CD4-positive, alpha-beta T cell treated with Interleukin-4 for 4 hours (primary cell): ENCODE measurements around the gene THTPA.
"Not testable (repeated sequence)": the region's sequence is repeated elsewhere in the genome, so short reads cannot be mapped to it uniquely, and the experiment has no call there.

ENCODE experiments used
- DNase-seq: peaks from one replicate; pipeline ENCODE4 v3.0.0-alpha.2; 2020

Gene THTPA

DNA sequence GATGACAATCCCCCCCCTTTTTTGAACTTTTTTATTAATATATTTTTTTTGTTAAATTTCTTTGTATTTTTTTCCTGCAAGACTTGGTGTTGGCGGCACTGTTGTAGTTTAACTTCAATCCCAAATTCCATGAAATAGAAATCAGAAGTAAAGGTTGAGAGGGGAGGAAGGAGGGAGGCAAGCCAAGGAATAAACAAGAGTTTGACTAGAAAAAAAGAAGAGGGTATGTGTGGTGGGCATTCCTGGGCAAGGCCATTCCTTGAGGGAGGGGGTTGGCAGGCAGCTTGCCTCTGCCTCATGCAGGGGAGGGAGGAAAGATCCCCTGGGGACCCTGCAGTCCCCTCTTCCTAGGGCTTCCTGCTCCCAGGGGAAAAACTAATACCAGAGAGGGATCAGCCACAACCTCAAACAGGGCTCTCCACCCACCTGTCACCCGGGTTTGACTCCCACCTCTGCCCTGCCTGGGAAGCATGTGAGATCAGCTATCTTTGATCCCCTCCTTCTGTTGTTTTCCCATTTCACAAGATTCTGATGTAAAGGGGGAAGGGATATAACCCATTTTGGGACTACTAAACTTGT, 12.0 kb downstream of the THTPA start:
- no peak for DNase-seq

DNA sequence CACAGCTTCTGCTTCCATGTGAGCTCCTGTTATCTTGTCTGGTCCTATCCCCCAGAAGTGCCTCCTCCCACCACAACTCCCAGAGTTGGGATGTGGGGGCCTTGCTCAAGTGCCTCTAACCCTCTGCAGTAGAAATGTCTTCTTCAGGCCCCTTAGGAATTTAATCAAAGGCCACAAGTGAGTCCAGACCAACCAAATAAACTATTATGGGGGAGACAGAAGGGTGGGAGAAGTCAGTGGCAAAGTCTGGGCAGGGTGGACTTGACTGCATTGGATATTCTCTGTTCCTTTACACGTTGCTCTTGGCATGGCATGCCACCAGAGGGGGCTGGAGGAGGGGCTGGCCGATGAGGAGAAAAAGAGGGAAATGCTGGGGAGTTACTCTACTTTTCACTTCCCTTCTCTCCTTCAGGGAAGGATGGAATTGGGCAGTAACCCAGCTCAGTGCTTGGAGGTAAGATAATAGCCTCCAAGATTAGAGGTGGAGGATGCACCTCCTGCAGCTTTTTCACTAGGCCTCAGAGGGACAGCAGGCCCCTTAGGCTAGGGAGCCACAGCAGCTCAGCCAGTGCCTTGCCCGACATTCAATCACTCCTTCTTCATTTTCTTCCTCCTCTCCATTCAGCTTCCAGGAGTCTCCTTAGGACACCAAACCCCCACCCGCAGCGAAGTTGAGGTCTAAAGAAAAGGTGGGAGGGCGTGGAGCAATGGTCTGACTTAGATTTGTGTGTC, 12.7 kb downstream of the THTPA start:
- no peak for DNase-seq

DNA sequence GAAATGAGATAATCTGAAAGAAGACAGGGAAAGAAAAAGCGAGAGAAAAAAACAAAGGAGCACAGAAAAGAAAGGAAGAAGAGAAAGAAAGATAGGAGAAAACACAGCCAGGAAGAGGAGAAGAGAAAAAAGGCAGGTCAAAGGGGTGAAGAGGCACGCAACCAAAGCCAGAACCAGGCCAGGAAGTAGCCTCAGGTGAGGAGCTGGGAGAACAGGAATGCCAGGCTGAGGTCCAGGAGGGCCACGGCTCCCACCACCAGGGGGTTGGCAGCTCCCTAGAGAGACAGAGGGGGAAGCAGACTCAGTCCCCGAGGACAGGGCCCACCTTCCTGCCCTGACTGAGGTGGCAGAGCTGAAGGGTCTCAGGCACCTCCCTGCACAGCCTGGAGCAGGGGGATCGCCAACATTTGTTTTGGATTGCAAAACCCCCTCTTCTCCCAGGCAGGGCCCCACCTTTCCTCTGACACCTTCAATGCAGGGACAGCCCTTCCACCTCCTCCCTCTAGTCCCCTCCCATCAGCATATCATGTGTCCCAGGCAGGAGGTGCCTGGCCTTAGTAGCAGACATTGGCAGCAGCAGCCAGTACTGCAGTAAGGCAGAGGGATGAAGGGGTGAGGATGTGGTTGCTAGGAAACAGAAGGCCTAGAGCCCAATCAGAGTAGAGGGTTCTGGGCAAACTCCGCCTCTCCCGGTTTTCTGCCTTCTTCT, 13.5 kb downstream of the THTPA start:
- no peak for DNase-seq

DNA sequence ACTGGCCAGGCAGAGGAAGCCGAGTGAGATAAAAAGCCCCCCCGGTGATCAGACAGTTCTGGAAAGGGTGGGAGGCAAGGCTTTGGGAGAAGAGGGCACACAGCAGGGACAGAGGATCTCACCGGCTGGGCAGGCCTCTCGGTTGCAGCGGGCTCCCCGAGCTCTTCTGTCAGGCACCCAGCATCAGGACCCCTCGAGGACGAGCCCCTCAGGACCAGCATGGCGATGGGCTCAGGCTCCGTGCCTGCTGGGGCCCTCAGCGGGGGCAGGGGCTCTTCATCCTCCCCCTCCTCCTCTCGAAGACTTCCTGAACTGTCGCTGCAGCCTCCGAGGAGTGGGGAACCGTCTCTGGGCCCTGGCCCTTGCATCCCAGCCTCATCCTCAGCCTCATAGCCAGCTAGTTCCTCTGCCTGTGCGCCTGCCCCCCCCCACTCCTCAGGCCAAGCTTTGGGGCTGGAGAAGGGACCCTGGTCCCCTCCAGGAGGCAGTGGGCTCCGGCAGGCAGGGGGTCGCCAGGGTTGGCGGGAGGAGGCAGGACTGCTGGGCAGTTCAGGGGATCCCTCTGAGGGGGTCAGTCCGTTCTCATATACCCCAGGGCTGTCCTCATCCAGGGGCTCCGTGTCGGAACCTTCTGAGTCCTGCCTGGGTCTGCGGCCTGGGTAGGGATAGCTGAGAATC, 14.9 kb downstream of the THTPA start:
- DNase-seq = no peak

DNA sequence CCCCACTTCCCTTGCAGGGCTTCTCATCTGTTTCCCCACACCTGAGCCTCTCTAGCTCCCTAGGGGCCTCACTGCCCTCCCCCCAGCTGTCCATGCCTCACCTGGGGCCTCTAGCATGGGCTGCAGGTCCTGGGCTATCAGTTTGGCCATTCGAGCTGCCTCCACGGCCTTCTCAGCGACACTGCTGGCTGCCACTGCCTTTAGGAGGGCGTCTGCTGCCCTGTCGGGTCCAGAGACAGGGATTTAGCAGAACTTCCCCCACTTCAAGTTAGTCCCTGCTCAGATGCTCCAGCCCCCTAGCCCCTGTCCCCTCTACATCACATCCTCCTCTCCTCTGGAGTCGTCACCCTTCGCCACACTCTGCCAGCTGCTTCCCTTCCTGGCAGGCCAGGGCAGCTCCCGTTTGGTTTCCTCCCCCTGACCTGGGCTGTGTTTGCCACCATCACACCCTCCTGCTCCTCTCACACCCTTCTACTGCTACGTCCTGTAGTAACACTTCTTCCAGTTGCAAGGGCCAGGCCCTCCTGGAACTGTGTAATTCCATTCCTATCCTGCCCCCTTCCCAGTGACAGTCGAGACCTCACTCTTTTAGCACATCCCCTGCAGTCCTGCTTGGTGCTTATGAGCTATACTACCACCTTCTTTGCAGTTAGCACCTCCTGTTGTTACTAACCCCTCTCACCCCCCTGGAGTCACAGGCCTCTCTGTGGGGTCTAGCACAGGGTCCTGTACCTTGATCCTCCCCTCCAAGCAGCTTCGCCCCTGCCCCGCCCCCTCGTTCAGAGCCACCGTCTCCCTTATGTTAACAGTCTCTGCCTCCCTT, 15.8 kb downstream of the THTPA start:
- DNase-seq = no peak

DNA sequence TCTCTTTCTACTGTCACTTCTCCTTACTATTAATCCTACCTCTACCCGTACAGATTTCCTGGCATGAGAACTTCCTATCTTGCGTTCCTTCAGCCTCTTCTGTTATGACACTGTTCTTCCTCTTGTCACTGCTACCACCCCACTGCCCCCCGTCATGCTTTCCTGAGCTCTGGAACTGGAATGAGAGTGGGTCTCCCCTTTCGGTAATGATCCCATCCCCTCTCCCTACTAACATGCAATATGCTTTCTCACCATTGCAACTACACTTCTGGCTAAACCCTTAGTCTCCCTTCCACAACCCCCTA, 16.4 kb downstream of the THTPA start:
- no peak for DNase-seq

DNA sequence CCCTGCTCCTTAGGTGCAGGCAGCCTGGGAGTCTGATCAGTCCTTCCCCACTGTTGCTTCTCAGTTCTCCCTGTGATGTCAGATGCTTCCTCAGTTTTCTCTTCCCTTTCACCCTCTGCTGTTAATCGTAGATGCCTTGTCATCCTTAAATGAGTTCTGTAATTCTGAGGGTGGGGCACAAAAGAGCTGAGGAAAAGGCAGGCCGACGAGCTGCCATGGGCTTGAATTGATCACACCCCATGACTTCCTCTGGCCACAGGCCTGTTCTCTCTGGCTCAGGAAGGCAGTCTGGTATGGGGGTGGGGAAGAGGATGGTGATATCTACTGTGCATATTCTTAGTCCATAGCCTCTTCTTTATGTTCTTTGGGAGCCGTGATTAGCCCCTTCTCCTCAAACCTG, 16.8 kb downstream of the THTPA start:
- DNase-seq = no peak

DNA sequence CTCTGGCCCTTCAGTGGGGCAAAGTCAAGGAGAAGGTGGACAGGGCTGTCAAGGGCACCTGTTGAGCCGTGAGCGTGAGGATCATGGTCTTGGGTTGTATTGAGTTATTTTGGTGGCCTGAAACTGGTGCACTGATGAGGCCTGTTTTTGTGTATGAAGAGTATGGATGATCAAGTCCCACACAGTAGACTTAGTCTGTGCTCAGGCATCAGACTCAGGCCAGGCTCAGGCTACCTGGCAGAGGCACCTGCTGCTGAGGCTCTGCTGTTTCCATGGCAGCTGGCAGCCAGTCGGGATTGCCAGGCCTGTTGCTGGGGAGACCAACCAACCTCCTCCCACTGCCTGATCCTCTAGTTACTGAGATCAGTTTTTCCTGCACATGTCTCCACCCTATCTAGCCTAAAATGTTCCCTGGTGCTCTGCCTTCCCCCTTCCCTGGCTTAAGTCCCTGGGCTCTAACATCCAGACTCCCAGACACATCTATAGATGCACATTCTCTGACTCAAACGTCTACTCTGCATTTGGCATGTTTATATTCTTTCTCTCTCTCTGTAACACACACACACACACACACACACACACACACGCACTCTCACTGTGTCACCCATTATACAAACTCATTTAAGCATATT, 17.4 kb downstream of the THTPA start:
- DNase-seq = no peak

DNA sequence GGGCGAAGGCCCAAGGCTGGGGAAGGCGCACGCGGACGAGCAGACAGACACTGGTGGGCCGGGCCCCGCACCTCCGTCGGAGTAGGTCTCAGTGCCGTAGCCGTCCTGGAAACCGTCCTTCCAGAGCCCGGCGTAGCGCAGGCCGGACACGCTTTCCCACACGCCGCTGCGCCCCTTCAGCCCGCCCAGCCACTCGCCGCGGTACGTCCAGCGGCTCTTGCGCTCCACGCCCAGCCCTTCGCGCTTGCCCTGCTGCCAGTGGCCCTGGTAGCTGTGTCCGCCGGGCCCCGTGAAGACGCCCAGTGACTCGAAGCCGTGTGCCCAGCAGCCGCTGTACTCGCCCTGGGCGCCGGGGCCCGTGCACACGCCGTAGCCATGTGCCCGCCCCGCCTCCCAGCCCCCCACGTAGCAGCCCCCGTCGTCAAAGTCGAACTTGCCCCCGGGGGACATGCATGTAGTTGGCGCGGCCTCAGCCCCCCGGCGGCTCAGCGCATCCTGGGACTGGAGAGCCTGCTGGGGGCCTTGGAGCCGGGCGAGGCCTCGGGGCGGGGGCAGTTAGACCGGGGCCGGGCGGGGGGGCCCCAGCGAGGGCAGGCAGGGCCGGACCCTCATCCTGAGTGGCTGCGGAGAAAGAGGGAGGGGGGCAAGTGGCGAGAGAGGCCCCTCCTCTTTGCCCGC, 21.1 kb downstream of the THTPA start:
- DNase-seq = no peak

DNA sequence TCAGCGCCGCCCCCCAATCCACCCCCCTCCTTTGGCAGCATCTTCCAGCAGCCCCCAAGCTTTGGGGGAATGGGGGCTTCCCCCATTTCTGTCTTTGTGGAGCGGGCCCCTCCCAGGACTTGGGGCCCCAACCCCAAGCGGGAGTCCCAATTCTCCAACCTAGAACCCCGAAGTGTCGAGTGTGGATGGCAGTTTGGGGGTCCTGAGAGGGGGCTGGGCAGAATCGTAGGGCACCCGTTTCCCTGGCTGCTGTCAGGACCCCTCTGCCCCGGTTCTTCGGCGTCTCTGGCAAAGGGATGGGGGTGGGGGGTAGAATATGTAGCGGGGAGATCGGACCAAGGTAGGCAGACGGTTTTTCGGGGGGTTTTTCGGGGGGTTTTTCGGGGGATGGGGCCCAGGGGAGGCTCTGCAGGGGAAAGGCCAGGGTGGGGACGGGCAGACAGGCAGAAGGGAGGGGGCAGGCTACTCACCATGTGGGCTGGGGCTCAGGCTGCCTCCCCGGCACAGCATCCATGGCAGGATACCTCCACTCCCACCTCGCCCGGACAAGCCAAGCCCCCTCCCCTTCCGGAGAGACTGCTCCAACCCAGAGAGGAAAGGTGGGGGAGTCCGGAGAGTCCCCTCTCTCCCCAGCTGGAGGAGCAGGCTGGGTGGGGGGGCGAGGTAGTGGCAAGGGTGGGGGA, 21.8 kb downstream of the THTPA start:
- DNase-seq = no peak

DNA sequence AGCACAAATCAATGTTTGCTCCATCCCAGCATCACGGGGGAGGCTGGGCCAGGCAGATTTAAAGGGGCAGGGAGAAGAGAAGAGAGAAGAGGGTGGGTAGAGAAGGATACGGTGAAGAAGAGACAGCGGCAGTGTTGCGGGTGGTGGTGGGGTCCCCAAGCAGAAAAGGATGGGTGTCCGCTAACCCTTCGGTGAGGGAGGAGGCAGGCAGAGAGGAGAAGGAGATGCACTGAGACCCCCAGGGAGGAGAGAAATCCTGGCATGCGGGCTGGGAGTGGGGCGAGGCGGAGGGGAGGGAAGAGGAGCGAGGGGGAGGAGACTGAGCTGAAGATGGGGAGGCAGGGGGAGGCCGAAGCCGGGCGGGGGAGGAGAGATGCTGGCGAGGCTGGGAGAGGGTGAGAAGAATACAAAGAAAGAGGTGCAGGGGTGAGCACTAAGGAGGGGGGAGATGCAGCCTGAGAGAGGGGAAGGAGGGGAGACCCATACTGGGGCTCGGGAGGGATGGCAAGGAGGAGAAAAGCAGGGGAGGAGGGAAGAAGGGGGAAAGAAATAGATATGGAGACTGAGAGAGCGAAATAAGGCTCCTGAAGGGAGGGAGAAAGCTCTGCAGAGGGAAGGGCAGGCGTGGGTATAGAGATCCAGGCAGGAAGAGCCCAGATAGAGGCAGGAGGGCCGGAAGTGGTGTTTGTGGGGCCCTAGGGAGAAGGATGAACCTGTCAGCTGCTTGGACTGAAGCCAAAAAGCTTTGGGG, 22.7 kb downstream of the THTPA start, which contains the start of gene JPH4:
Gene JPH4 (minus strand): TSS at position 231 of the 751 bp plus-strand sequence. CDS start 1,337 bp downstream, outside the sequence.
- DNase-seq = no peak

DNA sequence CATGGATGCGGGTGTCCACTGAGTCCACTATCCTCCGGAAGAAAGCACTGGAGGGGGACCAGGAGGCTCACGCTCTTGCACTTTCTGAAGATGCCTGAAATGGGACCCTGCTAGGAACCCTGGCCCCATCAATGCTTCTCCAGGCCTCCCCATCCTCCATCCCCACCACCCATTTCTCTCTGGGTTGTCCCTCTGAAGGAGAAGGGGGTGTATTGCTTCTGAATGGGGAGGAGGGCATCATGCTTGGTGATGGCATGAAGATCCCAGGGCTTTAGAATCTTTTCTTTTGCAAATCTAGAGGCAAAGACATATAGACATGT, 23.2 kb downstream of the THTPA start:
- DNase-seq = no peak

DNA sequence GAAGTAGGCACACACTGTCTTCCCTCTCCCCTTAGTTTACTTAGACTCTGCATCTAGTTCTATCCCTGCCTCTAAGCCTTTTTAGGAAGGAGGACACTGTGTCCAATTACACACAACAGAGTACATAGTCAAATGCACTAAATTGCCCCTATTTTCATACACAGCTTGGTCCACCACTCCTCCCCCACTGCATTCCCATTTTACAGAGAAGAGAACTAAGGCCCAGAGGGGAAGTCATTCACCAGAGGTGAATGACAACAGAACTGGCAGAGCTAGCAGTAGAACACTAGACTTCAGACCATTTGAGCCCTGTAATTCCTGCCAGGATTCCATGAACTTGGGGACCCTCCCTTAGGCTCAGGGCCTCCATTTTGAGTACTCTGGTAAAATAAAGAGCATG, 23.7 kb downstream of the THTPA start:
- no peak for DNase-seq

DNA sequence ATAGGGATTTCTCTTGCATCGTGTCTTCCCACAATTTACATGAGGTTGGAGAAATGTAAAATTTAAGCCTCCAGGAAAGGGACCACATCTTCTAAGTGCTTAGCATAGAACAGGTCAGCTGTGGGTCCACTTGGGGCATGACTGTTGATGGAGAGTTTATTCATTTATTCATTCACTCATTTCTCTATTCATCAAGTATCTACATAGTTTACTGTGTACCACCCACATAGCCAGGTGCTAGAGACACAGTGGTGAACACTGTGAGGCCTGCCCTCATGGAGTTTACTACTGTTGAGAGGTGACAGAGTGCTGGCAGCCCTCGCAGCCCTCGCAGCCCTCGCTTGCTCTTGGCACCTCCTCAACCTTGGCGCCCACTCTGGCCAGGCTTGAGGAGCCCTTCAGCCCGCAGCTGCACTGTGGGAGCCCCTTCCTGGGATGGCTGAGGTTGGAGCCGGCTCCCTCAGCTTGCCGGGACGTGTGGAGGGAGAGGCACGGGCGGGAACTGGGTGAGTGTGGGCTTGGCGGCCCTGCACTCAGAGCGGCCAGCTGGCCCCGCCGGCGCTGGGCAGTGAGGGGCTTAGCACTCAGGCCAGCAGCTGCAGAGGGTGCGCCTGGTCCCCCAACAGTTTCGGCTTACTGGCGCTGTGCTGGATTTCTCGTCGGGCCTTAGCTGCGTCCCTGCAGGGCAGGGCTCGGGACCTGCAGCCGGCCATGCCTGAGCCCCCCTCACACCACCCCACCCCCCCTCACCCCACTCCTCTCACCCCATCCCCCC, 24.3 kb downstream of the THTPA start:
- DNase-seq = no peak

DNA sequence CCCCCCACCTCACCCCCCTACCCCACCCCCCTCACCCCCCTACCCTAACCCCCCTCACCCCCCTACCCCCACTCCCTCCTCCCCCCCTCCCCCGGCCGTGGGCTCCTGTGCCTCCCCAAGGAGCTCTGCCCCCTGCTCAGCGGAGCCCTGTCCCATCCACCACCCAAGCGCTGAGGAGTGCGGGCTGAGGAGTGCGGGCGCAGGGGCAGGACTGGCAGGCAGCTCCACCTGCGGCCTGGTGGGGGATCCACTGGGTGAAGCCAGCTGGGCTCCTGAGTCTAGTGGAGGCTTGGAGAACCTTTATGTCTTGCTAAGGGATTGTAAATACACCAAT, 24.8 kb downstream of the THTPA start:
- no peak for DNase-seq

DNA sequence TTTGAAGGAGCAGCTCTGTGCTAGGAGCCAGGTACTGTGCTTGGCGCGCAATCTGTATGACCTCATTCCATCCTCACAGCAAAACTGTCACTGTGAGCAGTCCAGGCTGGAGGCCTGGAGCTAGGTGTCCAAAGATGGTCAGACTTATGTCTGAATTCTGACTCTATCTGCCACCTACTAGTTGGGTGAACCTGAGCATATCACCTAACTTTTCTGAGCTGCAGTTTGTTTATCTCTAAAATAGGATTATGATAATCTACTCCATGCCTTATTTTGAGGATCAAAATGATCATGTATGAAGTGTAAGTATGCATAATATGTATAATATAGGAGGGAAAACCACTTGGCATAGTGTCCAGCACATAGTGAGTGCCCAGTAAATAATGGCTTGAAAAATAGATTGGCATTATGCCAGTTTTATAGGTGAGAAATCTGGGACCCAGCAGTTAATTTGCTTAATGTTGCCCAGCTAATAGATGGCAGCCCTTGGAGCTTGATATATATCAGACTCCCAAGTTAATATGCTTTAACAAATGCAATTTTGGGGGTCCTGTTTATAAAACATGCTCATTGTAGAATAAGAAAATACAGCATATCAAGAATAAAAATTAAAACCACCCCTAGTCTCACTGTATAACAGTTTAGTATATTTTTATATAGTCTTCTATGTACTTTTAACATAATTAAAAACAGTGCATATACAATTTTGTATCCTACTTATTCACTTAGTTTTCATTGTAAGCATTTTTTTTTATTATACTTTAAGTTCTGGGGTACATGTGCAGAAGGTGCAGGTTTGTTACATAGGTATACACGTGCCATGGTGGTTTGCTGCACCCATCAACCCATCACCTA, 27.1 kb downstream of the THTPA start:
- no peak for DNase-seq

DNA sequence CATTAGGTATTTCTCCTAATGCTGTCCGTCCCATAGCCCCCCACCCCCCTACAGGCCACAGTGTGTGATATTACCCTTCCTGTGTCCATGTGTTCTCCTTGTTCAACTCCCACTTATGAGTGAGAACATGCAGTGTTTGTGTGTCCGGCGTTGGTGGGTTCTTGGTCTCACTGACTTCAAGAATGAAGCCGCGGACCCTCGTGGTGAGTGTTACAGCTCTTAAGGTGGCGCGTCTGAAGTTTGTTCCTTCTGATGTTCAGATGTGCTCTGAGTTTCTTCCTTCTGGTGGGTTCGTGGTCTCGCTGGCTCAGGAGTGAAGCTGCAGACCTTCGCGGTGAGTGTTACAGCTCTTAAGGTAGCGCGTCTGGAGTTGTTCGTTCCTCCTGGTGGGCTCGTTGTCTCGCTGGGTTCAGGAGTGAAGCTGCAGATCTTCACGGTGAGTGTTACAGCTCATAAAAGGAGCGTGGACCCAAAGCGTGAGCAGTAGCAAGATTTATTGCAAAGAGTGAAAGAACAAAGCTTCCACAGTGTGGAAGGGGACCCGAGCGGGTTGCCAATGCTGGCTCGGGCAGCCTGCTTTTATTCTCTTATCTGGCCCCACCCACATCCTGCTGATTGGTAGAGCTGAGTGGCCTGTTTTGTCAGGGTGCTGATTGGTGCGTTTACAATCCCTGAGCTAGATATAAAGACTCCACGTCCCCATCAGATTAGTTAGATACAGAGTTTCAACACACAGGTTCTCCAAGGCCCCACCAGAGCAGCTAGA, 27.9 kb downstream of the THTPA start:
- DNase-seq = not testable (repeated sequence)
